BE2C (cell line): Measurements from ENCODE around the gene NAE1.

Experiments used
- DNase-seq: peaks from one replicate; pipeline ENCODE4 v3.0.0-alpha.2; 2020
- H3K27me3 ChIP-seq: fragments of 250-450 bp; sonication (Bioruptor Pico); 2 replicates; pipeline ENCODE4 v1.5.1; 2020; ENCODE audit warnings: mild to moderate bottlenecking
- H3K36me3 ChIP-seq: fragments of 250-450 bp; sonication (Bioruptor Pico); 2 replicates; pipeline ENCODE4 v1.5.1; 2020; ENCODE audit warnings: mild to moderate bottlenecking
- H3K4me1 ChIP-seq: fragments of 250-450 bp; sonication (Bioruptor Pico); 2 replicates; pipeline ENCODE4 v1.5.1; 2020
- H3K4me3 ChIP-seq: 2 replicates; pipeline ENCODE4 v1.5.1; 2011; ENCODE audit warnings: low read depth, low read length
- H3K9me3 ChIP-seq: fragments of 250-450 bp; sonication (Bioruptor Pico); 2 replicates; pipeline ENCODE4 v1.5.1; 2020
- CTCF ChIP-seq: IDR thresholded peaks from 2 replicates; pipeline ENCODE4 v1.5.1; 2012; ENCODE audit warnings: mild to moderate bottlenecking, low read depth, low read length

The NAE1 gene

DNA sequence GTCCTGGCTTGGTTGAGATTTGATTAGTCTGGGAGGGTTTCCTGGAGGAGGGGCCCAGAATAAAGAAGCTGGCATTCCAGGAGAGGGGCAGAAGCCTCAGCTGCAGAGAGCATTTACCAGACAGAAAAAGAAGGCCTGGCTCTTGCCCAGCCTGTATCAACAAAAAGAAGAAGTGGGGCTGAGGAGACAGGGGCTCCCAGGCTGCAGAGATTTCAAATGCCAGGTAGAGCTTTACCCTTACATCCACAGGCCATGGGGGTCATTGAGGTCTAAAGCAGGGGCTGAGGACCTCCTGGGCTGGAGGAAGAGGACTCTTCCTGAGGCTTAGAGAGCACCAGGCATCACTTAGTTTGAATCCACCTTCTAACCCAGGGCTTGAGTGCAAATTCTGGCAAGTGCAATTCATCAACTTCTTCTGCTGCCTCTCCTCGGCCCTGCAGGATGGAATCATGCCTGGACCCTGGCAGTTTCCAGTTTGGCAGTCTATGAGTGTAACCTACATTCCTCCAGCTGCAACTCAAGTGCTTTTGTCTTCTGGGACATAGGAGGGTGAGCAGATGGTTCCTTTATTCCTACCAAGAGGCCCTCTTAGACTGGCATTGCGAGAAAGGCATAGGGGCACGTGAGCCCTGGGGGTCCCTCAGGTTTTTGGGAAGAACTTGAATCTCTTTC lies 28.8 kb upstream of the NAE1 start:
- H3K27me3 ChIP-seq: no peaks in the 10 kb centered on the region
- H3K9me3 ChIP-seq: no peaks in the 10 kb centered on the region
- no peaks in the 10 kb centered on the region for H3K36me3 ChIP-seq
- H3K4me3 ChIP-seq: no peak overlapping the region
- H3K4me1 ChIP-seq: no peaks in the 10 kb centered on the region
- TF ChIP-seq CTCF: no peak
- no peak for DNase-seq

- H3K27me3 ChIP-seq: no peaks in the 10 kb centered on the region
- no peaks in the 10 kb centered on the region for H3K9me3 ChIP-seq
- TF ChIP-seq CTCF: no peak
- no peaks in the 10 kb centered on the region for H3K4me1 ChIP-seq
- H3K4me3 ChIP-seq: no peak overlapping the region
- DNase-seq: peak; percentile 64
- no peaks in the 10 kb centered on the region for H3K36me3 ChIP-seq
Observed at GRCh38 chr16:66858740-66859396, 28.1 kb upstream of the NAE1 start.

DNA sequence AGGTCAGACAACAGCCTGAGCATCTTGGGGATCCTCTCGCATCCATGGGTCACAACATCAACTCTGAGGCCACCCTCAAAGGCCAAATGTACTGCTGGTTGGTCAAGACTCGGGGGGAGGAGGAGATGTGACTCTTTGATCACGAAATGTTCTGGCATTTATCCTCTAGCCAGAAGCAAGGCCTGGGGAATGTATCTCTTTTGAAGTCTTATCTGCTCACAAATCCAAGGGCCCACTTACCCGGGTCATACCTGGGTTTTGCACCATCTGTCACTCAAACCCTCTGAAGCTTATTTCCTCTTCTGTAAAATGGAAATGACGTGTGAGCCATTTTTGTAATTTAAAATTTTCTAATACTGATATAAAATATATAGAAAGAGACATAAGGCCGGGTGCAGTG lies 26.7 kb upstream of the NAE1 start:
- no peaks in the 10 kb centered on the region for H3K4me1 ChIP-seq
- DNase-seq: no peak
- no peaks in the 10 kb centered on the region for H3K27me3 ChIP-seq
- no peaks in the 10 kb centered on the region for H3K9me3 ChIP-seq
- no peak overlapping the region for H3K4me3 ChIP-seq
- TF ChIP-seq CTCF: no peak
- H3K36me3 ChIP-seq: no peaks in the 10 kb centered on the region

DNA sequence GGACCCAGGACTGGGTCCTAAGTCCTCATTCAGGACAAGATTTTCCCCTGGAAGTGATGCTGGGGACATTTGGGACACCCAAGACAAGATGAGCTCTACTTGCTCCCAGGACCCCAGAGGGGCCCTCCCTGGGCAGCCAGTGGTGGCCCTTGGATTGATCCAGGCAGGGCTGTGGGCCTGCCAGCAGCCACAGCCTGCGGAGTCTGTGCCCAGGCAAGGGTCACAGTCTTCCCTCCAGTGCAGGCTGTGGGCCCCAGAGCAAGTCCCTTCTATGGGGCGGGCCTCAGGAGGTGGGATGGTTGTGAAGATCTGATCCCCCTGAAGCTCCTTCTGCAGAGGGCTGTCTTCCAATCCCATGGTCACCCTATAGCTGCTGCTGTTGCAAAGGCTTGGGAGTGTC lies 26.0 kb upstream of the NAE1 start:
- H3K27me3 ChIP-seq: no peaks in the 10 kb centered on the region
- no peaks in the 10 kb centered on the region for H3K36me3 ChIP-seq
- no peaks in the 10 kb centered on the region for H3K9me3 ChIP-seq
- DNase-seq: no peak
- H3K4me1 ChIP-seq: no peaks in the 10 kb centered on the region
- H3K4me3 ChIP-seq: no peak overlapping the region
- TF ChIP-seq CTCF: no peak

- H3K36me3 ChIP-seq: no peaks in the 10 kb centered on the region
- DNase-seq: no peak
- no peaks in the 10 kb centered on the region for H3K4me1 ChIP-seq
- no peaks in the 10 kb centered on the region for H3K27me3 ChIP-seq
- no peak overlapping the region for H3K4me3 ChIP-seq
- TF ChIP-seq CTCF: no peak
- no peaks in the 10 kb centered on the region for H3K9me3 ChIP-seq
Observed at GRCh38 chr16:66856184-66856730, 25.5 kb upstream of the NAE1 start.
